H1 (cell line): Measurements from ENCODE around the gene CBX4. TPM values are rescaled to one million over a fixed set of nuclear protein-coding genes. Genes with fewer than 3 reads are reported as not detected.
A peak's percentile ranks its signal among the peaks of the same experiment; 100 is the strongest.

Experiments used
- CTCF ChIA-PET: fragments of 300-600 bp; sonication (Branson Sonifier 250); formaldehyde crosslinking; loops from one replicate; lab custom pipeline; 2021; ENCODE audit not compliant: partially characterized antibody; lab: Charles Lee
- POLR2A ChIA-PET: fragments of 300-600 bp; sonication (Branson Sonifier 250); formaldehyde crosslinking; loops from one replicate; lab custom pipeline; 2021; ENCODE audit warnings: inconsistent platforms; ENCODE audit not compliant: partially characterized antibody; lab: Charles Lee
- DNase-seq, 2 experiments: peaks; one replicate each; pipeline versions ENCODE4 v3.0.0 to v3.0.0-alpha.2; 2010 to 2022; ENCODE audit warnings: low spot score in 2 of 2, low read depth in 1 of 2, mixed read lengths in 1 of 2
- FAIRE-seq: peaks from 2 replicates; lab custom pipeline; 2011; peaks lifted over from hg19 to GRCh38; lab: Jason Lieb, UNC
- H2AFZ ChIP-seq: 2 replicates; pipeline ENCODE4 v1.8.1; 2012; ENCODE audit warnings: low read length, inconsistent platforms
- H2AK5ac ChIP-seq: 2 replicates; pipeline ENCODE4 v1.6.1; 2013; ENCODE audit warnings: low read depth, low read length
- H2BK120ac ChIP-seq: replicated peaks from 2 replicates; pipeline ENCODE3; 2013; ENCODE audit warnings: low read depth, low read length, inconsistent platforms
- H2BK12ac ChIP-seq: 2 replicates; pipeline ENCODE4 v1.6.1; 2013; ENCODE audit warnings: low read depth, low read length
- H2BK15ac ChIP-seq: 2 replicates; pipeline ENCODE4 v1.6.1; 2013; ENCODE audit warnings: low read length
- H2BK20ac ChIP-seq: 2 replicates; pipeline ENCODE4 v1.6.1; 2013; ENCODE audit warnings: low read length
- H2BK5ac ChIP-seq: 2 replicates; pipeline ENCODE4 v1.6.1; 2013; ENCODE audit warnings: low read depth, low read length
- H3K14ac ChIP-seq: 2 replicates; pipeline ENCODE4 v1.6.1; 2013; ENCODE audit warnings: inconsistent platforms; ENCODE audit not compliant: insufficient read length
- H3K18ac ChIP-seq: 2 replicates; pipeline ENCODE4 v1.6.1; 2013; ENCODE audit warnings: low read length; ENCODE audit errors: extremely low read depth
- H3K23ac ChIP-seq: 2 replicates; pipeline ENCODE4 v1.6.1; 2013; ENCODE audit warnings: inconsistent platforms; ENCODE audit not compliant: insufficient read length
- H3K23me2 ChIP-seq: 2 replicates; pipeline ENCODE4 v1.6.1; 2013; ENCODE audit warnings: low read depth, low read length
- H3K27ac ChIP-seq: 2 replicates; pipeline ENCODE4 v1.6.1; 2011; ENCODE audit warnings: low read depth, low read length, inconsistent platforms
- H3K27me3 ChIP-seq, 4 experiments: replicated peaks in 1 of 4; 1 replicate in 1 of 4; 2 replicates in 3 of 4; pipeline versions ENCODE4 v1.6.1 to v1.8.1; 2011 to 2013; ENCODE audit warnings: low read length in 3 of 4, mild to moderate bottlenecking in 3 of 4, inconsistent platforms in 2 of 4, mixed read lengths in 2 of 4, moderate library complexity in 1 of 4; ENCODE audit not compliant: control insufficient read depth in 3 of 4, insufficient read depth in 3 of 4; ENCODE audit errors: extremely low read depth in 1 of 4
- H3K36me3 ChIP-seq, 4 experiments: 2 replicates each; pipeline versions ENCODE4 v1.6.1 to v1.8.1; 2011 to 2013; ENCODE audit warnings: mild to moderate bottlenecking in 4 of 4, low read length in 3 of 4, moderate library complexity in 2 of 4, control low read depth in 1 of 4, inconsistent platforms in 1 of 4; ENCODE audit not compliant: insufficient read depth in 4 of 4, control insufficient read depth in 2 of 4
- H3K4ac ChIP-seq: replicated peaks from 2 replicates; pipeline ENCODE3; 2013; ENCODE audit warnings: low read length, low read depth, mixed read lengths, inconsistent platforms; ENCODE audit not compliant: insufficient read length
- H3K4me1 ChIP-seq, 4 experiments: replicated peaks in 1 of 4; 1 replicate in 1 of 4; 2 replicates in 3 of 4; pipeline versions ENCODE4 v1.6.1 to v1.8.1; 2011 to 2013; ENCODE audit warnings: low read length in 3 of 4, inconsistent platforms in 2 of 4, mixed read lengths in 1 of 4; ENCODE audit not compliant: insufficient read depth in 4 of 4, control insufficient read depth in 3 of 4
- H3K4me2 ChIP-seq, 2 experiments: 2 replicates each; pipeline versions ENCODE4 v1.6.1 to v1.8.1; 2011 to 2013; ENCODE audit warnings: low read depth in 2 of 2, low read length in 2 of 2, control low read depth in 1 of 2, inconsistent platforms in 1 of 2, mild to moderate bottlenecking in 1 of 2; ENCODE audit not compliant: insufficient read depth in 1 of 2
- H3K4me3 ChIP-seq, 4 experiments: fragments of 200-600, 300-600 bp in 1 of 4; sonication (generic), shearing (Covaris generic), sonication (Bioruptor Twin) in 1 of 4; 2 replicates each; pipeline versions ENCODE4 v1.5.1 to v1.8.1; 2011 to 2016; ENCODE audit warnings: low read length in 4 of 4, low read depth in 3 of 4, control low read depth in 2 of 4, inconsistent platforms in 2 of 4, mild to moderate bottlenecking in 2 of 4, mixed read lengths in 1 of 4, moderate library complexity in 1 of 4; ENCODE audit not compliant: insufficient read depth in 2 of 4; ENCODE audit errors: extremely low read depth in 1 of 4
- H3K56ac ChIP-seq: replicated peaks from 2 replicates; pipeline ENCODE3; 2013; ENCODE audit warnings: low read depth, mild to moderate bottlenecking, mixed read lengths, low read length, inconsistent platforms; ENCODE audit not compliant: insufficient read length
- H3K79me1 ChIP-seq: 2 replicates; pipeline ENCODE4 v1.6.1; 2013; ENCODE audit warnings: low read depth, low read length, control low read depth
- H3K79me2 ChIP-seq, 2 experiments: 2 replicates each; pipeline versions ENCODE4 v1.6.1 to v1.8.1; 2012 to 2013; ENCODE audit warnings: low read length in 2 of 2, mild to moderate bottlenecking in 2 of 2, inconsistent platforms in 1 of 2; ENCODE audit not compliant: insufficient read depth in 2 of 2, control insufficient read depth in 1 of 2
- H3K9ac ChIP-seq, 4 experiments: replicated peaks in 1 of 4; 1 replicate in 1 of 4; 2 replicates in 3 of 4; pipeline versions ENCODE4 v1.6.1 to v1.8.1; 2011 to 2013; ENCODE audit warnings: low read depth in 3 of 4, low read length in 3 of 4, control low read depth in 2 of 4, mild to moderate bottlenecking in 2 of 4, moderate library complexity in 2 of 4, inconsistent platforms in 1 of 4; ENCODE audit errors: extremely low read depth in 1 of 4
- H3K9me3 ChIP-seq, 2 experiments: 2 replicates each; pipeline versions ENCODE4 v1.6.1 to v1.8.1; 2012 to 2013; ENCODE audit warnings: mild to moderate bottlenecking in 2 of 2, moderate library complexity in 2 of 2, control low read depth in 1 of 2, inconsistent platforms in 1 of 2, low read depth in 1 of 2, low read length in 1 of 2, mixed read lengths in 1 of 2; ENCODE audit not compliant: insufficient read depth in 2 of 2
- H4K20me1 ChIP-seq, 2 experiments: replicated peaks in 1 of 2; 2 replicates each; pipeline versions ENCODE3 to v1.8.1; 2011 to 2013; ENCODE audit warnings: inconsistent platforms in 2 of 2, low read length in 2 of 2, mild to moderate bottlenecking in 1 of 2; ENCODE audit not compliant: insufficient read depth in 2 of 2, control insufficient read depth in 1 of 2
- H4K5ac ChIP-seq: 2 replicates; pipeline ENCODE4 v1.6.1; 2013; ENCODE audit warnings: low read length, low read depth, mixed read lengths, inconsistent platforms; ENCODE audit not compliant: insufficient read length
- H4K8ac ChIP-seq: 2 replicates; pipeline ENCODE4 v1.8.0; 2013; ENCODE audit warnings: mild to moderate bottlenecking, moderate library complexity, low read length, inconsistent platforms; ENCODE audit not compliant: insufficient read depth; ENCODE audit errors: extremely low read depth
- H4K91ac ChIP-seq: replicated peaks from 2 replicates; pipeline ENCODE3; 2013; ENCODE audit warnings: low read length, mixed read lengths, inconsistent platforms; ENCODE audit not compliant: insufficient read length
- CBX8 ChIP-seq: fragments of 300-800, 300-1000 bp; sonication (generic); IDR thresholded peaks from 2 replicates; pipeline ENCODE4 v1.7.1; 2016; ENCODE audit warnings: low read depth, low read length, borderline replicate concordance
- CTBP2 ChIP-seq: IDR thresholded peaks from 2 replicates; pipeline ENCODE4 v1.7.0; 2011; ENCODE audit warnings: borderline replicate concordance, mild to moderate bottlenecking, moderate library complexity, mixed read lengths, low read length; ENCODE audit not compliant: insufficient read depth, insufficient read length
- EZH2 ChIP-seq: fragments of 200-600 bp; sonication (generic); IDR thresholded peaks from 2 replicates; pipeline ENCODE4 v1.7.1; 2012; ENCODE audit warnings: low read depth, mild to moderate bottlenecking, moderate library complexity, low read length, inconsistent platforms; ENCODE audit not compliant: severe bottlenecking
- NANOG ChIP-seq: IDR thresholded peaks from 2 replicates; pipeline ENCODE4 v1.6.1; 2011; ENCODE audit warnings: low read length, low read depth, mild to moderate bottlenecking, inconsistent platforms; ENCODE audit not compliant: insufficient read depth, poor library complexity, severe bottlenecking
- POLR2A ChIP-seq, 2 experiments: IDR thresholded peaks; 1 replicate in 1 of 2; 2 replicates in 1 of 2; pipeline ENCODE4 v1.6.1; 2011; ENCODE audit warnings: low read depth in 2 of 2, low read length in 2 of 2, mild to moderate bottlenecking in 2 of 2; ENCODE audit errors: control extremely low read depth in 1 of 2
- POLR2AphosphoS5 ChIP-seq: IDR thresholded peaks from 2 replicates; pipeline ENCODE4 v1.6.1; 2011; ENCODE audit warnings: low read depth, low read length
- TAF1 ChIP-seq: IDR thresholded peaks from 2 replicates; pipeline ENCODE4 v1.6.1; 2011; ENCODE audit warnings: mild to moderate bottlenecking, low read depth, low read length
- TBP ChIP-seq: IDR thresholded peaks from 2 replicates; pipeline ENCODE4 v1.6.1; 2011; ENCODE audit warnings: low read depth, low read length, improper control_type of control experiment
- YY1 ChIP-seq: IDR thresholded peaks from 2 replicates; pipeline ENCODE4 v1.6.1; 2011; ENCODE audit warnings: low read depth, mild to moderate bottlenecking, low read length
- ZNF274 ChIP-seq: IDR thresholded peaks from 2 replicates; pipeline ENCODE4 v1.7.0; 2012; ENCODE audit warnings: low read length, borderline replicate concordance; ENCODE audit errors: extremely low read depth
- WGBS, 2 experiments: shearing (Covaris generic) in 1 of 2; methylation state at CpG; one replicate each; pipeline versions ENCODE4 v1.1.6 to v1.1.7; 2013 to 2015; ENCODE audit warnings: low lambda C conversion rate in 2 of 2, mixed read lengths in 2 of 2, inconsistent platforms in 1 of 2, low coverage in 1 of 2, missing lambda C conversion rate in 1 of 2; ENCODE audit not compliant: insufficient replicate concordance in 2 of 2, insufficient coverage in 1 of 2, insufficient read length in 1 of 2; ENCODE audit errors: extremely low coverage in 1 of 2, missing lambda C conversion rate in 1 of 2; 5-methylcytosine and 5-hydroxymethylcytosine counted together
- polyA plus RNA-seq, 7 experiments: library from polyadenylated mRNA; depleted of rRNA in 3 of 7; stranded (reverse) in 5 of 7; unstranded in 2 of 7; fragments of >200 nt in 5 of 7; fragments of 200-250 nt in 2 of 7; gene quantifications; 1 replicate in 5 of 7; 2 replicates in 1 of 7; 4 replicates in 1 of 7; pipeline versions ENCODE4 v1.2.1 to v1.2.3, GENCODE V29; 2011 to 2013; ENCODE audit warnings: missing spikeins in 2 of 7, mixed read lengths in 2 of 7
- total RNA-seq: library from RNA; stranded (reverse); fragmentation: NEBNext Ultra II Directional; extraction: Animal tissue kit (Norgen Biotek cat#: 25700); gene quantifications from 2 replicates; pipeline ENCODE4 v1.2.1, GENCODE V29; 2021
- TF ChIP-seq, protein P1 (sequence below): IDR thresholded peaks from 2 replicates; pipeline ENCODE4 v1.6.1; 2011; ENCODE audit warnings: low read depth, mild to moderate bottlenecking, low read length; ENCODE audit not compliant: insufficient read depth

CBX4 gene
- total and polyA plus RNA-seq, 2 of the 8 experiments (the other 6 are each of a cell fraction or from before 2014, with no cell fraction given), result 1.8 to 4.0 TPM

- Histone ChIP-seq H3K23me2 (peaks cover 5% of the 10 kb centered on the region), H2AFZ (no peak overlapping the region), H3K4me2 (peak overlapping the region; percentile 51 to 63), H3K18ac (peak overlapping the region; percentile 83), H3K4me1 (peaks cover 0 to 60% (median 43%) of the 10 kb centered on the region in 4 experiments; a peak in 6 of 7 replicates), H4K91ac (peak overlapping the region; percentile 48), H3K23ac (no peak overlapping the region), H4K20me1 (peaks cover 0 to 35% of the 10 kb centered on the region in 2 experiments), H3K14ac (no peak overlapping the region), H3K27me3 (peaks cover 81 to 95% (median 93%) of the 10 kb centered on the region in 4 experiments), H2BK5ac (no peak overlapping the region), H2BK20ac (0 out of 2 replicates have a peak overlapping the region, but pooled peaks have one; percentile 15), H2BK12ac (0 out of 2 replicates have a peak overlapping the region, but pooled peaks have one; percentile 96), H3K4ac (no peak overlapping the region), H3K36me3 (peaks cover 0 to 4% (median 0%) of the 10 kb centered on the region in 4 experiments; a peak in 1 of 8 replicates), H2AK5ac (no peak overlapping the region), H3K9ac (peak overlapping the region in 1 of 4 experiments; percentile 39; a peak in 2 of 7 replicates), H3K79me1 (no peaks in the 10 kb centered on the region), H4K5ac (no peak overlapping the region), H3K56ac (no peak overlapping the region), H2BK15ac (no peak overlapping the region), H3K9me3 (no peaks in the 10 kb centered on the region), H3K4me3 (peak overlapping the region in 2 of 4 experiments; percentile 16 to 52; a peak in 3 of 8 replicates), H4K8ac (peak overlapping the region; percentile 31; the same call in 1 of the 2 replicates), H3K27ac (no peak overlapping the region), H2BK120ac (no peak overlapping the region), H3K79me2 (no peaks in the 10 kb centered on the region)
- TF ChIP-seq TAF1, result 0 out of 2 replicates have a peak, but pooled peaks have one; percentile 50
- TF ChIP-seq TBP, result no peak
- TF ChIP-seq YY1, result peak; percentile 75; the same call in 1 of the 2 replicates
- no peak for TF ChIP-seq CTBP2
- TF ChIP-seq POLR2A (IDR thresholded peaks at IDR 0.05; ENCODE audit: control extremely low read depth in 1 of 2, low read depth in 2 of 2, low read length in 2 of 2), result peak in 1 of 2 experiments; percentile 40; a peak in 1 of 3 replicates
- TF ChIP-seq, protein P1, sequence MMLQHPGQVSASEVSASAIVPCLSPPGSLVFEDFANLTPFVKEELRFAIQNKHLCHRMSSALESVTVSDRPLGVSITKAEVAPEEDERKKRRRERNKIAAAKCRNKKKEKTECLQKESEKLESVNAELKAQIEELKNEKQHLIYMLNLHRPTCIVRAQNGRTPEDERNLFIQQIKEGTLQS, result no peak
- no peak for TF ChIP-seq NANOG
- TF ChIP-seq POLR2AphosphoS5, result 0 out of 2 replicates have a peak, but pooled peaks have one; percentile 9
- peak; percentile 38 for TF ChIP-seq EZH2
- TF ChIP-seq CBX8, result peak; percentile 67; the same call in 1 of the 2 replicates
- no peak for TF ChIP-seq ZNF274
- FAIRE-seq (no peak), DNase-seq (peak in 1 of 2 experiments; percentile 62)
- POLR2A ChIA-PET, result interaction anchor here (0.7 to 24.0 kb wide), 7 partner anchors 10 to 120 kb away, joined by 3 to 374 read pairs (median 23); partner anchors contain the start of genes CBX2, CBX4 and CBX8
- WGBS, 2 experiments, result 5% methylated on average over 10 of the region's 40 CpGs; no CpG with 5 or more reads in 1 of the 2 experiments
- CTCF ChIA-PET, result interaction anchor here (0.7 to 19.1 kb wide), 17 partner anchors 16 to 181 kb away, joined by 3 to 576 read pairs (median 8); partner anchors contain the start of gene CBX4
These were observed 29.6 kb downstream of the CBX4 start for GRCh38 chr17:79809530-79810129.
